WTC11 (cell line): ENCODE results near the gene SHISA6.

ENCODE experiments used
- ATF6 ChIP-seq: sonication (generic); formaldehyde crosslinking; IDR thresholded peaks from 2 replicates; pipeline ENCODE4 v1.8.1; 2023; ENCODE audit warnings: mild to moderate bottlenecking, missing genetic modification reagents
- CTCF ChIP-seq: fragments of 200-600 bp; IDR thresholded peaks from 2 replicates; pipeline ENCODE4 v1.8.0; 2022; ENCODE audit warnings: antibody characterized with exemption
- ESRRA ChIP-seq: sonication (generic); formaldehyde crosslinking; IDR thresholded peaks from 2 replicates; pipeline ENCODE4 v1.8.1; 2022; ENCODE audit warnings: mild to moderate bottlenecking, missing genetic modification reagents, borderline replicate concordance
- ETV6 ChIP-seq: sonication (generic); formaldehyde crosslinking; IDR thresholded peaks from 2 replicates; pipeline ENCODE4 v1.8.1; 2022; ENCODE audit warnings: mild to moderate bottlenecking, missing genetic modification reagents
- FOXP1 ChIP-seq: sonication (generic); formaldehyde crosslinking; IDR thresholded peaks from 2 replicates; pipeline ENCODE4 v1.8.0; 2022; ENCODE audit warnings: missing genetic modification reagents, mild to moderate bottlenecking, moderate library complexity, borderline replicate concordance
- GTF2I ChIP-seq: fragments of 250-450 bp; sonication (Bioruptor Pico); conservative IDR thresholded peaks from 2 replicates; pipeline ENCODE4 v1.4.0; 2021; ENCODE audit warnings: mild to moderate bottlenecking
- NR1H2 ChIP-seq: sonication (generic); formaldehyde crosslinking; IDR thresholded peaks from 2 replicates; pipeline ENCODE4 v1.9.0; 2021; ENCODE audit warnings: mild to moderate bottlenecking, moderate library complexity, missing genetic modification reagents
- SP1 ChIP-seq: sonication (generic); formaldehyde crosslinking; conservative IDR thresholded peaks from 2 replicates; pipeline ENCODE4 v1.8.1; 2022; ENCODE audit warnings: missing genetic modification reagents
- TP53 ChIP-seq: sonication (generic); formaldehyde crosslinking; IDR thresholded peaks from 2 replicates; pipeline ENCODE4 v1.8.1; 2023; ENCODE audit warnings: mild to moderate bottlenecking, missing genetic modification reagents
- USF2 ChIP-seq: sonication (generic); formaldehyde crosslinking; IDR thresholded peaks from 2 replicates; pipeline ENCODE4 v1.8.1; 2023; ENCODE audit warnings: mild to moderate bottlenecking, missing genetic modification reagents, moderate library complexity
- ZBTB43 ChIP-seq: sonication (generic); formaldehyde crosslinking; IDR thresholded peaks from 2 replicates; pipeline ENCODE4 v1.8.1; 2023; ENCODE audit warnings: mild to moderate bottlenecking, missing genetic modification reagents
- ZNF317 ChIP-seq: sonication (generic); formaldehyde crosslinking; IDR thresholded peaks from 2 replicates; pipeline ENCODE4 v1.8.1; 2023; ENCODE audit warnings: low read depth, mild to moderate bottlenecking, moderate library complexity, missing genetic modification reagents, borderline replicate concordance

GRCh38 chr17:11309033-11309432, 68.0 kb downstream of the SHISA6 start:
- no peak for TF ChIP-seq CTCF
- no peak for TF ChIP-seq USF2 (CRISPR knock-in tag)
- TF ChIP-seq SP1 (CRISPR knock-in tag) = no peak
- no peak for TF ChIP-seq ESRRA (CRISPR knock-in tag)
- no peak for TF ChIP-seq ETV6 (CRISPR knock-in tag)
- no peak for TF ChIP-seq ZBTB43
- no peak for TF ChIP-seq NR1H2
- TF ChIP-seq ATF6 (CRISPR knock-in tag) = no peak
- TF ChIP-seq TP53 (CRISPR knock-in tag) = no peak
- no peak for TF ChIP-seq GTF2I
- no peak for TF ChIP-seq ZNF317 (CRISPR knock-in tag)
- TF ChIP-seq FOXP1 (CRISPR knock-in tag) = no peak
